Activated T-helper 17 cell treated with anti-CD3 and anti-CD28 coated beads, Interleukin-2, amount 50 U/mL, for 72 hours (primary cell): Measurements from ENCODE around the gene GAK. TPM values are rescaled to one million over a fixed set of nuclear protein-coding genes. Genes with fewer than 3 reads are reported as not detected.

Experiments used
- ATAC-seq: fragments of 150-1000 bp; cut with Tn5 transposase; replicated peaks from 2 replicates; pipeline ENCODE4 v1.10.0; 2021; ENCODE audit warnings: mild to moderate bottlenecking, moderate library complexity
- H3K27ac Mint-ChIP-seq: one replicate; pipeline ENCODE4 v1.8.0; 2022; ENCODE audit warnings: mixed read lengths
- H3K27me3 Mint-ChIP-seq: one replicate; pipeline ENCODE4 v1.8.0; 2022; ENCODE audit warnings: mixed read lengths
- H3K36me3 Mint-ChIP-seq: one replicate; pipeline ENCODE4 v1.8.0; 2022; ENCODE audit warnings: low read depth, mild to moderate bottlenecking, mixed read lengths
- H3K4me1 Mint-ChIP-seq: one replicate; pipeline ENCODE4 v1.8.0; 2022; ENCODE audit warnings: mixed read lengths
- H3K4me3 Mint-ChIP-seq: one replicate; pipeline ENCODE4 v1.8.0; 2022; ENCODE audit warnings: mild to moderate bottlenecking, mixed read lengths
- H3K9me3 Mint-ChIP-seq: one replicate; pipeline ENCODE4 v1.8.0; 2022; ENCODE audit warnings: mixed read lengths
- total RNA-seq, 2 donors: library from RNA; stranded (reverse); gene quantifications; one replicate each; pipeline ENCODE4 v1.2.3, GENCODE V29; 2022

The GAK gene
- total RNA-seq, 2 donors from 2014 or later: 108 to 129 TPM

DNA sequence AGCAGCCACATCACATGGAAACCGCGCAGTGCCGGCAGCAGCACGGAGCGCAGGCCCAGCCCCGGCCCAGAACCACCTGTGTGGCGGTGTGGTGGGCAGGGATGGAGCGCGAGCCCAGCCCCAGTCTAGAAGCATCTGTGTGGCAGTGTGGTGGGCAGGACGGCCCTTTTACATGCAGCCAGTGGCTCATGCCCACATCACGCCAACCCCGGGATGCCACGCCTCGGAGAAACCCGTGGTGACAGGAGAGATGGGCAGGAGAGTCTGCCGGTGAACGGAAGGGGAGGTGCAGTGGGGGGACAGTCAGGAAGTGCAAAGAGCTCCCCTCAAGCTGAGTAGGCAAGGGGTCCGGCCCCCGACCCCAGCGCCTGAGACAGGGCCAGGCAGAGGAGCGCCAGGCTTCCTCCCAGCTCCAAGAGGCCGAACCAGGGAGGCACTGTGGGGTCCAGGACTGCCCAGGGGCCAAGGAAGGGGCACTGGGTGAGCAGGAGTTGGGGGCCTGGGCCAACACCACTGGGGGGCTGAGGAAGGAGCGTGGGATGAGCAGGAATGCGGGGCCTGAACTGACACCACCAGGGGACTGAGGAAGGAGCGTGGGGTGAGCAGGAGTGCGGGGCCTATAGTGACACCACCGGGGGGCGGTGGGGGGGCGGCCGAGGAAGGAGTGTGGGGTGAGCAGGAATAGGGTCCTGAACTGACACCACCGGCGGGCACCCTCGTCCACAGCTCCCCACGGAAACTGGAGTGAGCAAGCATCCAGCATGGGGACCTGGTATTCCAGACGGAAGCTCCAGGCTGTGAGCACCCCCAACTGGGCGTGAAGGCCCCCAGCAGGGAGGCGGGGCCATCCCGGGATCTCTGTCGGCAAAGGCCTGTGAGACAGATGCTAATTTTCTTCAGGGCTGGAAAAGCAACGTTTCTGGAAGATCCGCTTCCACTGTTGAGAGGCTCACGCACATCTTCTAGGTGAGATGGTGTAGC lies 28.8 kb downstream of the GAK start:
- no peak for ATAC-seq
- H3K27ac Mint-ChIP-seq: peak overlapping the region; percentile 28
- no peak overlapping the region for H3K4me3 Mint-ChIP-seq
- no peaks in the 10 kb centered on the region for H3K9me3 Mint-ChIP-seq
- H3K4me1 Mint-ChIP-seq: peaks cover 6% of the 10 kb centered on the region
- no peaks in the 10 kb centered on the region for H3K27me3 Mint-ChIP-seq
- peaks cover 42% of the 10 kb centered on the region for H3K36me3 Mint-ChIP-seq

DNA sequence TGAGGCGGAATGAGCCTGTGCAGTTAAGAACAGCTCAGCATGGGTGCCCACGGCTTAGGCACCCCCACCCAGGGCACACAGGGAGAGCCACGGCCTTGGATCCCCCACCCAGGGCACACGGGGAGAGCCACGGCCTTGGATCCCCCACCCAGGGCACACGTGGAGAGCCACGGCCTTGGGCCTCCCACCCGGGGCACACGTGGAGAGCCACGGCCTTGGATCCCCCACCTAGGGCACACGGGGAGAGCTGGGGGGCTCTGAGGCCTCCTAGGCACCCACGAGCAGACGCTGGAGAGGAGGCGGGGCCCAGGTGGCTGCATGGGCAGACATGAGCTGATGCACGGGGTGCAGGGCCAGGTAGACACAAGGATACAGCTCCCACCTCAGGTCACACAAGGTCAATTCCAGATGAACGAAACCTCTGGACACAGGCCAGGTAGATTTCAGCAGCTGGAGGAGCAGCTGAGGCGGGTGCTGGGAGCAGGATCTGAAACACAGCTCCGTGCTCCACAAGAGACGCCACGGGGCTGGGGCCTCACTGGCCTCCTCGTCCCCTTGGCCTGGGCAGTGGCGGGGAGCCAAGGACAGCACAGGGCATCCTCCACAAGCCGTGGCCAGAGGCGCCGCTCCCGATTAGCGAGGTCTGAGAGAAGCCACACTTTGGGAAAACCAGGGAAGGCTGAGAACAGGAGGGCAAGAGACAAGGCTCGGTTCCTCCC lies 30.8 kb downstream of the GAK start:
- Mint-ChIP-seq H3K4me1 (peaks cover 6% of the 10 kb centered on the region), H3K4me3 (no peak overlapping the region), H3K9me3 (no peaks in the 10 kb centered on the region), H3K36me3 (peaks cover 57% of the 10 kb centered on the region), H3K27ac (no peak overlapping the region), H3K27me3 (no peaks in the 10 kb centered on the region)
- ATAC-seq: no peak

DNA sequence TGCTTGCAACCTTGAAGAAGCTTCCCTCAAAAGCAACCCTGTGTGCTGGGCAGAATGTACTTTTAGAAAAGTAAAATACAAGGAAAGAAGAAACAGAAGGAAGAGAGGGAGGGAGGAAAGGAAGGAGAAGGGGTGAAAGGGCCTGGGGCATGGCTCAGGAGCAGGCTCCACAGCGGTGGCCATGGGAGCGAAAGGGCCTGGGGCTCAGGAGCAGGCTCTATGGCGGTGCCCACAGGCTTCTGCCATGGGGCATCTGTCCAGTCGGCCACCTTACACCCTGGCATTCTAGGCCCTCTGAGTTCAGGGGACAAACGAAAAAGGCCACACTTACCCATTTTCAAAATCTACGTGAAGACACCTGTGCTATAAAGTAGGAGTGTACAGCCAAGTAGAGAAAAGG lies 31.4 kb downstream of the GAK start:
- Mint-ChIP-seq H3K9me3 (no peaks in the 10 kb centered on the region), H3K27ac (no peak overlapping the region), H3K27me3 (no peaks in the 10 kb centered on the region), H3K4me1 (peaks cover 6% of the 10 kb centered on the region), H3K4me3 (no peak overlapping the region), H3K36me3 (peaks cover 60% of the 10 kb centered on the region)
- ATAC-seq: no peak

DNA sequence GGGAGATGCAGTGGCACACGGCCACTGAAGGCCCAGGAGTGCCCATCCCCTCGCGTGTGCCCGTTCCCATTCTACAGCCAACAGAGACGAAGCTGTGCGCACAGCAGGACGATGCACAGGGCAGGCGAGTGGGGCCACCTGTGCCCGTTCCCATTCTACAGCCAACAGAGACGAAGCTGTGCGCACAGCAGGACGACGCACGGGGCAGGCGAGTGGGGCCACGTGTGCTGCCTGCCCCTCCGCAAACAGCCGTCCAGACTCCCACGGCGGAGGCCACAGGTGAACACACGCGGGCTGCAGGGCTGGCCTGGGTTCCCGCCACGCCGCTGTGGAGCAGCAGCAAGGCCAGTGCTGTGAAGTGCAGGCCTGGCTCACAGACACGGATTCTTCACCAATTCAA lies 32.0 kb downstream of the GAK start:
- Mint-ChIP-seq H3K4me3 (no peak overlapping the region), H3K4me1 (peaks cover 6% of the 10 kb centered on the region), H3K27me3 (no peaks in the 10 kb centered on the region), H3K27ac (no peak overlapping the region), H3K36me3 (peaks cover 60% of the 10 kb centered on the region), H3K9me3 (no peaks in the 10 kb centered on the region)
- ATAC-seq: no peak

DNA sequence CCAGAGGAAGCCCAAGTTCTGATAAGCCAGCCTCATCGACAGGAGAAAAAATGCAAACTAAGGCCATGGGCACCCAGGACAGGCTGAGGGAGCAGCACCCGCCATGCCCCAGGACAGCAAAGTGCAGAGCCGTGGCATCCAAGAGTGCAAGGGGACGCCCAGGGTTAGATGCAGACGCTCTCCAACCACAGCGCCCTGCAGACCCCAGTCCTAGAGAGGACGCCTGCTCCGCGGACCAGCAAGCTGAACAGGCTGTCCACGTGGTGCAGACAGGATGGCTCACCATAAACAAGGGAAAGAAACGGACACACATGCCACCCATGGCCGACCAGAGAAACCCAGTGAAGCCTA lies 32.6 kb downstream of the GAK start:
- Mint-ChIP-seq H3K4me3 (no peak overlapping the region), H3K9me3 (no peaks in the 10 kb centered on the region), H3K27me3 (no peaks in the 10 kb centered on the region), H3K36me3 (peaks cover 55% of the 10 kb centered on the region), H3K4me1 (peaks cover 6% of the 10 kb centered on the region), H3K27ac (no peak overlapping the region)
- no peak for ATAC-seq

DNA sequence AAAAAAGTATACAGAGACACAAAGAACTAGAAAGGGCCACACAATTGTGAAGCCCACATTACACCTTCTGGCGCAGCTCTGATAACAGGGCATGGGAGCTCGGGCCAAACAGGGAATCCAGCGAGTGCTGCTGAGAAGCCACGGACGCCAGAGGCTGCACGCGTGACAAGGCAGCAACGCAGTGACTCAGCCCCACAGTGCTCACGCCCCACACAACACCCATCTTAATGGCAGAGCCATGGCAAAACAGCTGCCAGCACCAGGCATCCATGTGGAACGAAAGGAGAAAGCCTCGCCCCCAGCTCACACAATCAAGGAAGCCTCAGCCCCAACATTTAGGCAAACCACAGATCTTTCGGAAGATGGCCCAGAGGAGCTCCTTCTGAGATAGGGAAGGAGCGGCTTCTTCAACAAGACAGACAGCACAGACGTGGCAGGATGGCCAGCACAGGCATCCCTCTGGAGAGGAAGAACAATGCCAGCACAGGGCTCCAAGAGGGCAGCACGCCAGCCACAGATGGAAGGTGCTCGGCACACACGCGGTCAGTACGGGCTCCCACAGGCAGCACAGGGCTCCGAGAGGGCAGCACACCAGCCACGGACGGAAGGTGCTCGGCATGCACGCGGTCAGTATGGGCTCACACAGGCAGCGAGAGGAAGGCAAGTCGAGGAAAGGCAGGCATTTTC lies 33.1 kb downstream of the GAK start:
- no peak for ATAC-seq
- peaks cover 6% of the 10 kb centered on the region for H3K4me1 Mint-ChIP-seq
- H3K36me3 Mint-ChIP-seq: peaks cover 54% of the 10 kb centered on the region
- no peak overlapping the region for H3K27ac Mint-ChIP-seq
- H3K9me3 Mint-ChIP-seq: no peaks in the 10 kb centered on the region
- no peaks in the 10 kb centered on the region for H3K27me3 Mint-ChIP-seq
- no peak overlapping the region for H3K4me3 Mint-ChIP-seq

DNA sequence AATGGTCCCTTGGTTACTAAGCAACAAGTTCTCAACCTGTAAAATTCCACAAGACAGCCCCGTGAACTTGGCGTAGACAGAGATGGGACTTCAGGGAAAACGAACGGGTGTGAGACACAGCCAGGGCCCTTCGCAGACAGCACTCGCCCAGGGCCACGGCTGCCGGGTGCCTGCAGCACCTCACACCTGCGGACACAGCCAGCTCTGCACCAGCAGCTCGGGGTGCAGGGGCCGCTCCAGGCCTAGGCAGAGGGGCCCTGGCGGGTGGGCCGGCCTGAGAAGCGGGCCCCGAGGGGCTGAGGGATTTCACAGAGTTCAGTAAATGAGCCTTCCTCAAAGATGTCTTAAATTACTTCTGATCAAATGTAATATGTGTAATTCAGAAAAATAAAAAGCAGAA lies 34.0 kb downstream of the GAK start:
- peaks cover 52% of the 10 kb centered on the region for H3K36me3 Mint-ChIP-seq
- H3K9me3 Mint-ChIP-seq: no peaks in the 10 kb centered on the region
- no peak overlapping the region for H3K4me3 Mint-ChIP-seq
- no peak overlapping the region for H3K27ac Mint-ChIP-seq
- H3K27me3 Mint-ChIP-seq: no peaks in the 10 kb centered on the region
- H3K4me1 Mint-ChIP-seq: peaks cover 6% of the 10 kb centered on the region
- no peak for ATAC-seq

DNA sequence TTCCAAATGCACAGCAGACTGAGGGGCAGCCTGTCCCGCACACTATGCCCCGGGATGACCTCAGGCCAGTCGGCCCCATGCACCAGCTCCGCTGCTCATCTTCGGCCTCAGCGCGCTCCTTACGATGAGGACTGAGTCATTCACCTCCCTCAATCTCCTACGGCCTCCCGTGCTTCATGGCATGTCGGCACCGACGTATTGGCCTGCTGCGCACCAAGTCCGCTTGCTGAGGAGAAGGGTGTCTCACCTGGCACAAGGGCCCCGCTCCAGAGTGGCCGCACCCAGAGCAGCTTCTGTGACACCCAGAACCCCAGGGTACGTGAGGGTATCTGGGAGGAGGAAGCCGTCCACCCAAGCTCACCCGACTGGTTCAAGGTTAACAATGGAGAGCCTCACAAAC lies 35.5 kb downstream of the GAK start:
- no peaks in the 10 kb centered on the region for H3K4me1 Mint-ChIP-seq
- peaks cover 45% of the 10 kb centered on the region for H3K36me3 Mint-ChIP-seq
- no peak for ATAC-seq
- no peak overlapping the region for H3K27ac Mint-ChIP-seq
- H3K4me3 Mint-ChIP-seq: no peak overlapping the region
- no peaks in the 10 kb centered on the region for H3K27me3 Mint-ChIP-seq
- H3K9me3 Mint-ChIP-seq: no peaks in the 10 kb centered on the region

DNA sequence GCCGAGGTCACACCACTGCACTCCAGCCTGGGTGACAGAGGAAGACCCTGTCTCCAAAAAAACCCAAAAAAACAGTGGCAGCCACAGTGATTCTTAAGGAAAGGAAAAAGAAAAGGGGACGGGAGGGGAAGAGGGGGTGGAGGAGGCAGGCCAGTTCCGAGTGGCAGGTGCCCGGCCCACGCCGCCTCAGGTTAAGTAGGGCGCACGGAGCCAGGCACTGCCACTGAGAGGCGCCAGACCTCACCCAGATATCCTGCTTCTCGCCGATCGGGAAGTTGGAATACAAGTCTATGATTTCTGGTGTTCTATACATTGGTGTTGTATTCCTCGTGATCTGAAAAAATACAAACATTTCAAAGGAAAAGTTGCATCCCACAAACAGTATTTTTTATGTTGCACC lies 35.9 kb downstream of the GAK start:
- no peaks in the 10 kb centered on the region for H3K4me1 Mint-ChIP-seq
- no peak overlapping the region for H3K27ac Mint-ChIP-seq
- H3K9me3 Mint-ChIP-seq: no peaks in the 10 kb centered on the region
- peaks cover 45% of the 10 kb centered on the region for H3K36me3 Mint-ChIP-seq
- H3K4me3 Mint-ChIP-seq: no peak overlapping the region
- no peak for ATAC-seq
- H3K27me3 Mint-ChIP-seq: no peaks in the 10 kb centered on the region

DNA sequence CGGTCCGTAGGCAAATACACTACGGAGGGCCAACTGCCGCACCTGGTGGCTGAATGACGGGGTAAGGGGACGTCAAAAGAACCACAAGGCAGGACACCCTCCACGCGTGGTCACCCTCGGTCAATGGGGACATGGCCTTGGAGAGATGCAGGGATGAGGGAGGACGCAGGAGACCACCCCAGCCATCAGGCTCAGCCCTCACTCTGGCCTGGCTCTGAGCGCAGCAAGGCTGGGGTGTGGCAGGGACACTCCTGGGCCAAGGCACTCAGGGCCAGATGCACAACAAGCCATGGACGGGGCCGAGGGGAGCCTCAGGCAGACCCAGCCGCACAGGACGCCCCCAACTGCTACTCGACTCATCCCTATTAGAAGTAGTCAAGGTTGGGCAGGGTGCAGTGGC lies 36.5 kb downstream of the GAK start:
- no peaks in the 10 kb centered on the region for H3K4me1 Mint-ChIP-seq
- no peak overlapping the region for H3K4me3 Mint-ChIP-seq
- no peaks in the 10 kb centered on the region for H3K27me3 Mint-ChIP-seq
- H3K27ac Mint-ChIP-seq: no peak overlapping the region
- H3K36me3 Mint-ChIP-seq: peaks cover 50% of the 10 kb centered on the region
- ATAC-seq: no peak
- no peaks in the 10 kb centered on the region for H3K9me3 Mint-ChIP-seq

DNA sequence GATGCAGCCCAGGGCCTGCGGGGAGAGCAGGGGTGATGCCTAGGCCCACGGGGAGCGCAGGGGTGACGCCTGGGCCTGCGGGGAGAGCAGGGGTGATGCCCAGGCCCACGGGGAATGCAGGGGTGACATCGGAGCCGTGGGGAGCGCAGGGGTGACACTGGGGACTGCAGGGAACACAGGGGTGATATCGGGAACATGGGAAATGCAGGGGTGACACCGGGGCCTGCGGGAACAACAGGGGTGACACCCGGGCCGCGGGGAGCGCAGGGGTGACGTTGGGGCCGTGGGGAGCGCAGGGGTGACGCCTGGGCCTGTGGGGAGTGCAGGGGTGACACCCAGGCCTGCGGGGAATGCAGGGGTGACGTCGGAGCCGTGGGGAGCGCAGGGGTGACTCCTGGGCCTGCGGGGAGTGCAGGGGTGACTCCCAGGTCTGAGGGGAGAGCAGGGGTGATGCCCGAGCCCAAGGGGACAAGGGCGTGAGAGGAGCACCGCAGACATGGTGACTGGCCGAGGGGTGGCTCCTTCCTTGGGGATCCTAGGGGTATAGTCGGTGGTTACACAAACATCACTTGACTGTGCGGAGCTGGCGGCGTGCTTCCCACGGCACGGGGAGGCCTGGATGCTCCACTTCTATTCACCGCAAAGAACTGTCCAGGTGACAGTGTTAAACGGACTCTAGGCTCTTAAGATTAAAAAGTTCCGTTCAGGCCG lies 38.0 kb downstream of the GAK start:
- Mint-ChIP-seq H3K27ac (no peak overlapping the region), H3K4me3 (no peak overlapping the region)

DNA sequence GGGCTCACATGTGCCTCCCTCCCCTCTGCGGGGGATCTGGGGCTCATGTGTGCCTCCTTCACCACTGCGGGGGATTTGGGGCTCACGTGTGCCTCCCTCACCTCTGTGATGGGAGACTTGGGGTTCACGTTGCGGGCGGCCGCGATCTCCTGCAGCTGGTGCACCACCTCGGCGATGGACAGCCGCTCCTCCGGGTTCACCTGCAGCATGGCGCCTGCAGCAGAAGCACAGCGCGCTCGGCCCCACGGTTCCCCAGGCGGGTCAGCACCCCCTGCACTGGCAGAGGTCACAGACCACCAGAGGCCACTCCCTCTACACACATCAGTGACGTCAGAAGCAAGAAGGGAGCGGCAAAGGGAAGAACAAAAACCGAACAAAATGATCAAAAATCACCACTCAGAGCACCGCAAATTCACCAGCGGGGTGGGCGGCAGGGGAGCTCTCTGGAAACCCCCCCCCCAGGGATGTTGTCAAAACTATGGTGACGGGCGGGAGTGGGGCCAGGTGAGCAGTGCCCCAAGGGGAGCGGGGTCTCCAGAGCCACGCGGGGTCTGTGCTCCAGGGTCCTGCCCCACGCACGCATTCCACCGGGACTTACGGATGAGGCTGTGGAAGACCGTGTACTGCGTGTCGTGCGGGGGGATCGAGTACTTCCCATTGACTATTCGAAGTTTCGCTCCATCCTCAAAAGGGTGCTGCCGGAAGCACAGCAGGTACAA lies 38.7 kb downstream of the GAK start:
- Mint-ChIP-seq H3K4me3 (no peak overlapping the region), H3K27me3 (no peaks in the 10 kb centered on the region), H3K4me1 (no peaks in the 10 kb centered on the region), H3K9me3 (no peaks in the 10 kb centered on the region), H3K36me3 (peaks cover 35% of the 10 kb centered on the region), H3K27ac (no peak overlapping the region)
- ATAC-seq: no peak

More for the DNA sequence above, 38.0 kb downstream of the GAK start:
- Mint-ChIP-seq H3K4me1 (no peaks in the 10 kb centered on the region), H3K36me3 (peaks cover 43% of the 10 kb centered on the region), H3K27me3 (no peaks in the 10 kb centered on the region), H3K9me3 (no peaks in the 10 kb centered on the region)
- ATAC-seq: no peak

DNA sequence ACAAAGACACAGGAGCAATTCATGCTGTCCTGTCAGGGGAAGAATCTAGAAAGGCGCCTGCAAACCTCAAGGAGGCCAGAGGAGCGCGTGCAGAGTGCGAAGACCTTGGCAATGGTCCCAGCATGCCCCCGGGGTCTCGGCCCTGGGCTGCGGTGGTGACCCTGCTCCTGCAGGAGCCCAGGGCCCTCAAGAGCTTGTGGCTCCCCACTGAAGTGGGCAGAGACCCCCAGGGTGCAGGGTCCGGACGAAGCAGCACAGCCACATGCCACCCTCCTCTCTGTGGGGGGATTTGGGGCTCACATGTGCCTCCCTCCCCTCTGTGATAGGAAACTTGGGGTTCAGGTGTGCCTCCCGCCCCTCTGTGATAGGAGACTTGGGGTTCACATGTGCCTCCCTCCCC lies 39.3 kb downstream of the GAK start:
- no peaks in the 10 kb centered on the region for H3K4me1 Mint-ChIP-seq
- no peak for ATAC-seq
- H3K36me3 Mint-ChIP-seq: peaks cover 39% of the 10 kb centered on the region
- no peaks in the 10 kb centered on the region for H3K9me3 Mint-ChIP-seq
- H3K27ac Mint-ChIP-seq: no peak overlapping the region
- no peak overlapping the region for H3K4me3 Mint-ChIP-seq
- no peaks in the 10 kb centered on the region for H3K27me3 Mint-ChIP-seq

DNA sequence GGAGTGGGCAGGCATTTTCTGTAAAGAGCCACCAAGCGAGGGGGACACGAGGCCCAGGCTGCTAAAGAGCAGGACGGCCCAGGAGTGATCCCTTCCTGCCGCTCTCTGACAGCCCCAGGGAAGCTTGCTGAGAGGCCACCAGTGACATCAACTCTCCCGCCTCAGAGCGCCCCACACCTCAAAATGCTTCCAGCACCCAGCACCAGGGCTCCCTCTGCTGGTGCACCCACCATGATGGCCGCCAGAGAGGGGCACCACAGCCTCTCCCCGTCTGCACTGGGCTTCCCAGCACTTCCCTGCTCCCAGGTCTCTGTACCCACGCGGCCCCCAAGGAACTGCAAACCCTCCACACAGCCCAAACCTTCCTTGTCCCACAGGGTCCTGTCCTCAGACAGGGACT lies 40.4 kb downstream of the GAK start:
- ATAC-seq: no peak
- Mint-ChIP-seq H3K27ac (no peak overlapping the region), H3K36me3 (peaks cover 35% of the 10 kb centered on the region), H3K27me3 (no peaks in the 10 kb centered on the region), H3K4me1 (no peaks in the 10 kb centered on the region), H3K4me3 (no peak overlapping the region), H3K9me3 (no peaks in the 10 kb centered on the region)
